OCI-LY3 (cell line): Measurements from ENCODE around the gene FOXA2.
"Not testable (repeated sequence)": the region's sequence is repeated elsewhere in the genome, so short reads cannot be mapped to it uniquely, and the experiment has no call there.

Experiments
- H2AFZ ChIP-seq: fragments of 200-600, 300-600 bp; shearing (Covaris generic); 2 replicates; pipeline ENCODE4 v1.6.0; 2014; ENCODE audit warnings: antibody characterized with exemption, low read depth, low read length
- H3K27ac ChIP-seq: fragments of 200-600, 300-600 bp; sonication (generic); 2 replicates; pipeline ENCODE4 v1.5.1; 2014; ENCODE audit warnings: mild to moderate bottlenecking, low read length, moderate library complexity, mixed read lengths
- H3K27me3 ChIP-seq: fragments of 200-600, 300-600 bp; sonication (generic); 2 replicates; pipeline ENCODE4 v1.6.1; 2014; ENCODE audit warnings: low read depth, low read length, mixed read lengths
- H3K36me3 ChIP-seq: fragments of 200-600, 300-600 bp; sonication (generic); replicated peaks from 2 replicates; pipeline ENCODE3; 2014; ENCODE audit warnings: low read depth, low read length, mixed read lengths
- H3K4me1 ChIP-seq: fragments of 300-600, 200-600 bp; sonication (generic); 2 replicates; pipeline ENCODE4 v1.6.1; 2014; ENCODE audit warnings: low read length, mixed read lengths
- H3K4me2 ChIP-seq: fragments of 200-600, 300-600 bp; sonication (generic); 2 replicates; pipeline ENCODE4 v1.6.1; 2014; ENCODE audit warnings: low read length, mixed read lengths
- H3K4me3 ChIP-seq: fragments of 300-600, 200-600 bp; sonication (generic); 2 replicates; pipeline ENCODE4 v1.5.1; 2014; ENCODE audit warnings: antibody characterized with exemption, mild to moderate bottlenecking, low read length, moderate library complexity
- H3K79me2 ChIP-seq: fragments of 300-600, 200-600 bp; shearing (Covaris generic); 2 replicates; pipeline ENCODE4 v1.6.1; 2014; ENCODE audit warnings: mild to moderate bottlenecking, low read length, mixed read lengths
- H3K9ac ChIP-seq: fragments of 300-600, 200-600 bp; shearing (Covaris generic); 2 replicates; pipeline ENCODE4 v1.6.0; 2014; ENCODE audit warnings: mild to moderate bottlenecking, low read length, moderate library complexity
- H3K9me3 ChIP-seq: fragments of 200-600, 300-600 bp; shearing (Covaris generic); 2 replicates; pipeline ENCODE4 v1.6.1; 2014; ENCODE audit warnings: low read length, mixed read lengths; ENCODE audit not compliant: insufficient read depth
- H4K20me1 ChIP-seq: fragments of 200-600, 300-600 bp; sonication (generic); 2 replicates; pipeline ENCODE4 v1.6.1; 2016; ENCODE audit warnings: low read length, mixed read lengths; ENCODE audit not compliant: insufficient read depth
- EZH2phosphoT487 ChIP-seq: fragments of 200-600 bp; shearing (Covaris generic); IDR thresholded peaks from 2 replicates; pipeline ENCODE4 v1.6.1; 2018; ENCODE audit warnings: antibody characterized with exemption, mixed run types, low read depth
- TF ChIP-seq, protein P1 (sequence below): fragments of 200-600, 300-600 bp; sonication (generic); IDR thresholded peaks from 2 replicates; pipeline ENCODE4 v1.5.1; 2014; ENCODE audit warnings: antibody characterized with exemption, low read length, low read depth

The FOXA2 gene

DNA sequence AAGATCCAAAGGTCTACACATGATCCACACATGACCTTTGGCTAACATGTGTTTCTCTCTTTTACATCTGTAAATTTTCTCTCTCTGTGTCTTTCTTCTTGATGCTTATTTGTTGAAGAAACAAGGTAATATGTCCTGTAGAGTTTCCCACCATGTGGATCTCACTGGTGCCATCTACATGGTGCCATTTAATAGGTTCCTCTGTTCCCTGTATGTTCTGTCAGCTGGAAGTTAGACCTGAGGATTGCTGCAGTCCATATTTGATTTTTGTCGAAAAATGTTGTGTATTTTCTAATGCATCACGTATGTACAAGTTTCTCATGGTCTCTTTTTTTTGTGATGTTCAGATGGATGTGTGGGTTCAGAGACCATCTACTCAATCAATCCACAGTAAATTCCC is 30.0 kb downstream of the FOXA2 start:
- no peak overlapping the region for H3K27ac ChIP-seq
- H3K4me2 ChIP-seq = no peak overlapping the region
- H3K27me3 ChIP-seq = no peaks in the 10 kb centered on the region; the same call in 1 of the 2 replicates
- no peak overlapping the region for H3K9ac ChIP-seq
- no peaks in the 10 kb centered on the region for H3K36me3 ChIP-seq
- no peak overlapping the region for H3K4me3 ChIP-seq
- no peaks in the 10 kb centered on the region for H3K9me3 ChIP-seq
- TF ChIP-seq EZH2phosphoT487 = no peak
- TF ChIP-seq, protein P1, sequence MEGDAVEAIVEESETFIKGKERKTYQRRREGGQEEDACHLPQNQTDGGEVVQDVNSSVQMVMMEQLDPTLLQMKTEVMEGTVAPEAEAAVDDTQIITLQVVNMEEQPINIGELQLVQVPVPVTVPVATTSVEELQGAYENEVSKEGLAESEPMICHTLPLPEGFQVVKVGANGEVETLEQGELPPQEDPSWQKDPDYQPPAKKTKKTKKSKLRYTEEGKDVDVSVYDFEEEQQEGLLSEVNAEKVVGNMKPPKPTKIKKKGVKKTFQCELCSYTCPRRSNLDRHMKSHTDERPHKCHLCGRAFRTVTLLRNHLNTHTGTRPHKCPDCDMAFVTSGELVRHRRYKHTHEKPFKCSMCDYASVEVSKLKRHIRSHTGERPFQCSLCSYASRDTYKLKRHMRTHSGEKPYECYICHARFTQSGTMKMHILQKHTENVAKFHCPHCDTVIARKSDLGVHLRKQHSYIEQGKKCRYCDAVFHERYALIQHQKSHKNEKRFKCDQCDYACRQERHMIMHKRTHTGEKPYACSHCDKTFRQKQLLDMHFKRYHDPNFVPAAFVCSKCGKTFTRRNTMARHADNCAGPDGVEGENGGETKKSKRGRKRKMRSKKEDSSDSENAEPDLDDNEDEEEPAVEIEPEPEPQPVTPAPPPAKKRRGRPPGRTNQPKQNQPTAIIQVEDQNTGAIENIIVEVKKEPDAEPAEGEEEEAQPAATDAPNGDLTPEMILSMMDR = no peak
- H3K4me1 ChIP-seq = no peaks in the 10 kb centered on the region
- no peaks in the 10 kb centered on the region for H3K79me2 ChIP-seq
- no peaks in the 10 kb centered on the region for H4K20me1 ChIP-seq
- H2AFZ ChIP-seq = no peak overlapping the region

DNA sequence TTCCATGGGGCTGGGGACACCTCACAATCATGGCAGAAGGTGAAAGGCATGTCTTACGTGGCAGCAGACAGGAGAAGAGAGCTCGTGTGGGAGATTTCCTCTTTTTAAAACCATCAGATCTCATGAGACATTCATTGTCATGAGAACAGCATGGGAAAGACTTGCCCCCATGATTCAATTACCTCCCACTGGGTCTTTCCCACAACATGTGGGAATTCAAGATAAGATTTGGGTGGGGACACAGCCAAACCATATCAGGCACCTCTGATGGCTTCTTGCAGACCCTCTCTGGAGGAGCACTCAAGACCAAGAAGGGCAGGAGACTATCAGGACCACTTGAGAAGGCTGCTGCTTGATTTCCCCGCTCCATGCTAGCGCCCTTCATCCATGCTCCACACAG is 33.9 kb downstream of the FOXA2 start:
- H2AFZ ChIP-seq, H3K4me3 ChIP-seq, H3K9me3 ChIP-seq, H3K4me2 ChIP-seq, H3K9ac ChIP-seq, H3K27me3 ChIP-seq, H3K36me3 ChIP-seq, H3K27ac ChIP-seq, H3K4me1 ChIP-seq, H4K20me1 ChIP-seq, H3K79me2 ChIP-seq: not testable (repeated sequence)

DNA sequence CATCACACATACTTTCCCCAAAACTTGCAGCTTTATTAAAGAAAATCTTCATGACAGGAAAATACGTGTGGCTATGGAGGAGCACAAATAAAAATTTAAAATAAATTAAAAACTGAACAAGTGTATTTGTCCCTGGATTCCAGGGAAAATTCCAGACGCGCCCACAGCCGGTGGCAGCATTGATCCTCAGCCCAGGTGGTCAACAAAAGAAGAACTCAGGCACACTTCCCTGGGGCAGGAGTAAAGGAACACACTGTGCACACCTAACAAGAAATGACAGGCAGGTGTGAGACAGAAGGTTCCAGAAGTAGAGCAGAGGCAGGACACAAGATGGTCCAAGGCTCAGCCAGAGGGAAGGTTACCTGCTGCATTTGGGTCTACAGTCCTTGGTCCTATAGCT is 36.3 kb downstream of the FOXA2 start:
- no peaks in the 10 kb centered on the region for H3K27me3 ChIP-seq
- H3K9me3 ChIP-seq = no peaks in the 10 kb centered on the region
- H3K4me2 ChIP-seq = no peak overlapping the region
- H3K9ac ChIP-seq = no peak overlapping the region
- no peaks in the 10 kb centered on the region for H3K36me3 ChIP-seq
- no peaks in the 10 kb centered on the region for H3K79me2 ChIP-seq
- H4K20me1 ChIP-seq = no peaks in the 10 kb centered on the region
- TF ChIP-seq EZH2phosphoT487 = no peak
- TF ChIP-seq, protein P1 = no peak
- H3K4me3 ChIP-seq = no peak overlapping the region
- no peaks in the 10 kb centered on the region for H3K4me1 ChIP-seq
- H3K27ac ChIP-seq = no peak overlapping the region
- H2AFZ ChIP-seq = no peak overlapping the region

DNA sequence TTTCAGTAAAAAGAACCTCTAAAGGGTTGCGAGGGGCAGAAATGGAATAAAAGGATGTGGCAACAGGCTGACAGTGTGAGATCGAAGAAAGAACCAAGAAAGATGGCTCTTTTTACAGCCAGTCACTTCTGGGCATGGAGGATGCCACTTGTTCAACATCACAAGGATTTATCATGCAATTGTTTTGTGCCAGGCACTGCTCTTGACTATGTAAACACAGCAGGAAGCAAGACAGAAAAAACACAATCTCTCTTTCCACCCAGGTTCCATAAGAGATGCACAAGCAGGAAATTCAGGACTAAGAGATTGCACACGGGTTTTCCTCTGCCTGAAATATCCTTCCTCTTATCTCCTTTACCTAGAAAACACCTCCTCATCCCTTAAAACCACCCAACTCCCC is 38.0 kb downstream of the FOXA2 start:
- H3K4me3 ChIP-seq = no peak overlapping the region

More for the DNA sequence above, 38.0 kb downstream of the FOXA2 start:
- H4K20me1 ChIP-seq = no peaks in the 10 kb centered on the region
- no peak overlapping the region for H3K27ac ChIP-seq
- no peak overlapping the region for H2AFZ ChIP-seq
- no peak overlapping the region for H3K9ac ChIP-seq
- H3K4me2 ChIP-seq = no peak overlapping the region
- H3K36me3 ChIP-seq = no peaks in the 10 kb centered on the region
- no peaks in the 10 kb centered on the region for H3K9me3 ChIP-seq
- no peaks in the 10 kb centered on the region for H3K79me2 ChIP-seq
- H3K27me3 ChIP-seq = no peaks in the 10 kb centered on the region
- no peak for TF ChIP-seq EZH2phosphoT487
- TF ChIP-seq, protein P1 = no peak
- no peaks in the 10 kb centered on the region for H3K4me1 ChIP-seq
